NCI-H446 treated with DMSO at 0.1 percent for 48 hours (cell line): ENCODE results near the gene COL5A1.
"Not testable (repeated sequence)": the region's sequence is repeated elsewhere in the genome, so short reads cannot be mapped to it uniquely, and the experiment has no call there.

Experiments used
- DNase-seq: peaks from one replicate; lab custom pipeline; 2025; lab: John Stamatoyannopoulos, UW

Gene COL5A1

GRCh38 chr9:134707731-134708671 lies 66.4 kb downstream of the COL5A1 start:
- no peak for DNase-seq

- DNase-seq, result no peak
Measured at GRCh38 chr9:134708672-134709038, 67.1 kb downstream of the COL5A1 start.

DNA sequence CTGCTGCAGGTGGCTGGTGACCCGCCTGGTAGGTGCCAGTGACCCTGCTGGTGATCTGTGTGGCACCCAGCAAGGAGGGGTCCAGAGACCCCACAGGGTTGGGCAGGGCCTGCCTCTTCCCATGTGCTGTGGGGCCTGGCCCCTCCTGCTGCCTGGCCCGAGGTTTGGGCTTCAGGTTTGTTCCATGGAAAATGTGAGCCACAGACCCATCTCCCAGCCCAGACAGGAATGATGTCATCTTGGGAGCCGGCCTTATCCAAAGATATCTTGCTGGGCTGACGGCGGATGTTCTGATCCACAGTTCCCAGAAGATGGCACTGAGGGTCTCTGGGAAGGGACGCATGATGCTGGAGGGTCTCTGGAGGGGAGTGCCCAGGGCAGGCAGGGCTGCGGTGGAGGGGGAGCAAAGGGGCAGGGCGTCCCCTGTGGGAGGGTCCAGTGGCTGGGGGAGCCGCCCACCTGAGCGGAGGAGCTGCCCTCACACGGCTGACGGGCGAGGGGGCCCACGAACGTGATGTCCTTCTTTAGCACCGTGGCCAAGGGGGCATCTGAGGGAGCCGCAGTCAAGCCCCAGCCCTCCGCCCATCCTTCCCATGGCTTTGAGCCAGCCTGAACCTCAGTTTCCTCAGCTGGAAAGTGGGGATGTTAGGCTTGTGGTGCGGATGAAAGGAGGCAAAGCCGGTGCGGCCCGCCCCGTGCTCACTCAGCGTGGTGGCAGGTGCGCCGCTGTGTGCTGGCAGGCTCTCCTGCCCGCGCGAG lies 68.1 kb downstream of the COL5A1 start:
- no peak for DNase-seq

DNA sequence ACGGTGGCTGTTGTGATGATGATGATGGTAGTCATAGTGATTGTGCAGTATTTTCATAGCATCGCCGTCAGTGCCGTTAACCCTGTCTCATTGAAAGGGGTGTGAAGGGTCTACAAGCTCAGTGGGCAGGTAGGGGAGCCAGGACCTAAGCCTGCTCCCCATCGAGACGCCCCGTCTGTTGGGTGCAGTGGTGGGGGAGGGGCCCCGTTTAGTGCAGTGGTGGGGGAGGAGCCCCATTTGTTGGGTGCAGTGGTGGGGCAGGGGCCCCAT lies 68.6 kb downstream of the COL5A1 start:
- DNase-seq, result no peak

- no peak for DNase-seq
Measured at GRCh38 chr9:134710901-134711300, 69.3 kb downstream of the COL5A1 start.

- DNase-seq, result no peak
Measured at GRCh38 chr9:134712243-134712642, 70.6 kb downstream of the COL5A1 start.

GRCh38 chr9:134712926-134713325 lies 71.3 kb downstream of the COL5A1 start:
- no peak for DNase-seq

GRCh38 chr9:134715536-134715935 lies 73.9 kb downstream of the COL5A1 start:
- not testable (repeated sequence) for DNase-seq

DNA sequence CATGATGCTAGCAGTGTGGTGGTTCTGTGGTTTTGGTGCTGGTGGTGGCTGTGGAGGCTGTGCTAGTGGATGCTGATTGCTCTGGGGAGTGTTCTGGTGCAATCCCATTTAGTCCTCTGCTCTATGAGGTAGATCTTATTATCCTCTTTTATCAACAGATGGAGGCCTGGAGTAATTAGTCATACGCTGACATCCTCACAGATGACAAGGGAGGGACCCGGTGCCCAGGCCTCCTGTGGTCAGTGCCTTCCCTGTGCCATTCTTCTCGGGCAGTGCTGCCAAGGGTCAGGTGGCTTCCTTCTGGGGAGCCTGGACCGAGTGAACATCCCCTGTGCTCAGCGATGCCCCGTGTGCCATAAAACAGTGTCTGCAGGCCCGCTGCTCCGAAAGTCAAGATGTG lies 74.5 kb downstream of the COL5A1 start:
- DNase-seq, result no peak

DNA sequence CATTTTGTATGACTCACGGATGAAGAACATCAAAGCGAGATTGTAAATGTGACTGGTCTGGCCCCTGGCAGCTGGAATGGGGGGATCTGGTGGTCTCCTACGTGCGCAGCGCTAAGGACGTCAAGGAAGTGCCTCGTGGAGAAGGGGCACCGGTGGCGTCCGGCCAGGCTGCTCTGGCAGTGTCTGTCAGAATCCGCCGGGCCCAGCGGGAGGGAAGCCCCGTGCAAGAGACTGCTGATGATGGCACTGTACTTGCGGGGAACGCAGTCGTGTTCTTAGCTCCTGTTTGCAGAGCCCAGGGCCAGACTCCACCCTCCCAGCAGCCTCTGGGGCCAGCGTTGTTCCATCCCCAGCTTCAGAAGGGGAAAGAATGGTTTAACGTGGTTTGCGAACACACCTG lies 75.5 kb downstream of the COL5A1 start:
- no peak for DNase-seq

- no peak for DNase-seq
Measured at GRCh38 chr9:134717924-134718645, 76.5 kb downstream of the COL5A1 start.

DNA sequence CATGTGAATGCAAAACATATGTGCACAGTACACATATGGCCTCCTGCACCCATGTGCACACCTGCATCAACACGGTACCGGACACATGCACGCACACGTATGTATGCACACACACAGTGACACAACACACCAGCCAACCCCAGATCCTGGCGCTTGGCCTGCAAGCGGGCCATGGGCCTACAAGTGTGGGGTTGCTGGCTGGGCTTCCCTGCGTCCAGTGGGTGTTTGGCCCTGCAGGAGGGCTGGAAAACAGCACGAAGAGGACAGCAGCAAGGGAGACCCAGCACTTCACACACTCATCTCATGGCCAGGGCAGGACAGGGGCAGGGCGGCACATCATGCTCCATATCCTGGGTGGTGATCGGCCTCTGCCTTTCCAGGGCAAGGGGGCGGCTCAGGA lies 77.7 kb downstream of the COL5A1 start:
- no peak for DNase-seq

- no peak for DNase-seq
Measured at GRCh38 chr9:134720136-134720753, 78.6 kb downstream of the COL5A1 start.

- no peak for DNase-seq
Measured at GRCh38 chr9:134720796-134721195, 79.2 kb downstream of the COL5A1 start.

DNA sequence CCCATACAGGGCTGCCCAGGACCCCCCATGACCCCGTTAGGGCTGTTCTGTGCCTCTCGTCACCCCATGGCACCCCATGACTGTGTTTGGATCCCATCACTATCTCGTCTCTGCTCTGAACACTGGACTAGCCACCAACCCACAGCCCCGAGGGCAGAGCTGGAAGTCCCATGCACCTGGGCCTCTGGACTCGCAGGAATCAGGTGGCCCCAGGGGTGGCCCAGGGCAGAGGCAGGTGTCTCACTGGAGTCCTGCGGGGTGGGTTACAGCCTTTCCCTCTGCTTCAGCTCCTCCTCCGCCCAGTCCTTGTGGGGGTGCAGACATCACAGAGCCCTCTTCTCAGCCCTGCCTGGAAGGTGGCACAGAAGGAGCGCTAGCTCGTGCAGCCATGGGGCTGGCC lies 79.7 kb downstream of the COL5A1 start:
- no peak for DNase-seq

DNA sequence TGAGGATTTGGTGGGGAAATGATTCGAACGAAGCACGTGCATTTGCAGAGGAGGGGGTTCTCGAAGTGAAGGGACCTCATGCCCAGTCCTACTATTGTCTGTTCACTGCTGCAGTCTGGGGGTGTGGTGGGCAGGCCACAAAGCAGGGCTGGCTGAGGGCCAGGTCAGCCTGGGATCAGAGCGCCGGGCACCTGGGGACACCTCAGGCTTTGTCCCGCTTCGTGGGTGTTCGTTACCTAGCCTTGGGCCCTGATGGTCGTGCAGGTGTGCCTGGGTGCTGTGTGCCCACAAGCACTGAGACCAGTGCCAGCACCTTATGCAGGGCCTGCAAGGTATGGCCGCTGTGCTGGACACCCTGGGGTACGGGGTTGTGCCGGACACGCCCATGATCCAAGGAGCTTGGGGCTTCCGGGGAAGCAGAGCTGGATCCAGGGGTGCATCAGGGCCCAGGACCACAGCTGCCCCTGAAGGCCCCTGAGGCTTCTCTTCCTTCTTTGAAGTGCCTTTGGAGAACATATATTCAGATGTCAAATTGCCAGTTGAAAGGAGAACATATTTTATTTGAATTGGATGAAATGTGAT lies 80.6 kb downstream of the COL5A1 start:
- DNase-seq, result no peak

DNA sequence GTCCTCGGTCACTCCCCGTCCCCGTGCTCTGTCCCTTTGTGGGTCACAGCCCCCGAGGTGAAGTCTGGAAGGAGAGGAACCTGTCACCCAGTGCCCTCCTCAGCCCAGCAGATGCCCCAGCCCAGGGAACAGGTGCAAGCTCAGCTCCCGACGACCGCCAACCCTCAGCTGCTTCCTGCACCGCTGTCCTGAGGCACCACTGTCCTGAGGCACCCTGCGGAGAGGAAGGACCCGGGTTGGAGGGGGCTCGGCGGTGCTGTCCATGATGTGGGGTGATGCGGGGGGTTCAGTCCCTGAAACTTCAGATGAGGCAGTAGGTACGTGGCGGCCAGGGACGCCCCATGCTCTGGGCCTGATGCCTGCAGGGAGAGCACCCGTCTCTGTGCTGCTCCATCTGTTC lies 81.4 kb downstream of the COL5A1 start:
- no peak for DNase-seq

DNA sequence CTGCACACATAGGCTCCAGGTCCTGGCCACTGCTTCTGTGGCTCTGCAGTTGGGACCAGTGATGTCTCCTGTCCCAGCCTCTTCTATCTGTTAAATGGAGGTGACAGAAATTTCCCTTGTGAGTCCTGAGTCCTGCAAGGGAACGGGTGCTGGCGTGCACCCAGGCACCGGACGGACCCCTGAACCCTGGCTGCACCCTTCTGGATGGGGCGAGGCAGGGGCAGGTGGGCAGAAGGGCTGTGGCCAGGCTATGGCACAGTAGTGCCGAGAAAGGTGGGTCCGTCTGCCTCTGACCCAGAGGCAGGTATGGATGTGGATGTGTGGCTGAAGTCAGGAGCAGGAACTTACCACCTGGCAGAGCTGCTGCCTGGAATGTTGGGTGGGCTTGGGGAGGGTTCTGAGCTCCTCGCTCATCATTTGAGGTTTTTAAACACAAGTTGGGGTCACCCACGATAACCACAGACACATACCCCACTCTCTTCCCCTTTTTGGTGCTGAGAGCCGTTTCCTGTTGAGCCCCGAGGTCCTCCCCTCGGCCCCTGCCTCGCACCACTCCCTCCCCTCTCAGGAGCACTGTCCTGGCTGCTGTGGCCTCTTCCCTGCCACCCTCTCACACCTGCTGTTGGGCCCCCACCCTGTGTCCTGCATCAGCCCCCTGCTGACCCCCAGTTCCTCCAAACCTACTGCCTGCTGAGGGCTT lies 82.0 kb downstream of the COL5A1 start:
- DNase-seq, result no peak

DNA sequence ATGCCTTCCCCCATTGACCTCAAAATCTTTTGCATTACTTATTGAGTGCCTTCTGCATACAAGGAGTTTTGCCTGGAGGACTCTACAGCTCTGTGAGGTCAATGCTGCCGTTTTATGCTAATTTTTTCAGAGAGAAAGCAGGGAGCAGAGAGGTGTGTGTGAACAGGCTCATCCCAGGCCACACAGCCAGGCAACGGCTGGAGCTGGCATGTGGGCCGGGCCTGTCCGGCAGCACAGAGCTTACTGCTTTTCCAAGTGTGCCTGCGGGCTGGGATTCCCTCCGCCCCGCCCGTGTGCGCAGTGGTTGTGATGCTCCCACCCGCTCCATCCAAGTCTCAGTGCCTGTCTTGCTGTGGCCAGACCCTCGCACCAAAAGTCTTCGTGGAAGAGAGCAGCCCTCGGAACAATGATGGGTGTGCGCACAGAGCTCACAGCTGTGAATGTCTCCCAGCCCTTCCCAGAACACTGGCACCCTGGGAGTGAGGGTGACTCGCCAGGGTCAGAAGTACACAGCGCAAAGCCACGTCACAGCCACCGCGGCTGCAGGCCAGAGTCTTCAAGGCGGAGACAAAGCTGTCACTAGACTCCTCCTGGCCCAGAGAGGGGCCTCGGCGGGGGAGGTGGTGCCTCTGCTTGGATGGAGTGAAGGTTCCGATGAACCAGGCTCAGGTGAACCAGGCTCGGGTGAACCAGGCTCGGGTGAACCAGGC lies 82.8 kb downstream of the COL5A1 start:
- no peak for DNase-seq

- no peak for DNase-seq
Measured at GRCh38 chr9:134724912-134725604, 83.5 kb downstream of the COL5A1 start.
